CD4-positive, alpha-beta T cell treated with Interferon gamma for 1 hour (primary cell): ENCODE results near the gene CCNYL1.
A peak's percentile ranks its signal among the peaks of the same experiment; 100 is the strongest.

ENCODE experiments used
- DNase-seq: peaks from one replicate; pipeline ENCODE4 v3.0.0-alpha.2; 2020

Gene CCNYL1

DNA sequence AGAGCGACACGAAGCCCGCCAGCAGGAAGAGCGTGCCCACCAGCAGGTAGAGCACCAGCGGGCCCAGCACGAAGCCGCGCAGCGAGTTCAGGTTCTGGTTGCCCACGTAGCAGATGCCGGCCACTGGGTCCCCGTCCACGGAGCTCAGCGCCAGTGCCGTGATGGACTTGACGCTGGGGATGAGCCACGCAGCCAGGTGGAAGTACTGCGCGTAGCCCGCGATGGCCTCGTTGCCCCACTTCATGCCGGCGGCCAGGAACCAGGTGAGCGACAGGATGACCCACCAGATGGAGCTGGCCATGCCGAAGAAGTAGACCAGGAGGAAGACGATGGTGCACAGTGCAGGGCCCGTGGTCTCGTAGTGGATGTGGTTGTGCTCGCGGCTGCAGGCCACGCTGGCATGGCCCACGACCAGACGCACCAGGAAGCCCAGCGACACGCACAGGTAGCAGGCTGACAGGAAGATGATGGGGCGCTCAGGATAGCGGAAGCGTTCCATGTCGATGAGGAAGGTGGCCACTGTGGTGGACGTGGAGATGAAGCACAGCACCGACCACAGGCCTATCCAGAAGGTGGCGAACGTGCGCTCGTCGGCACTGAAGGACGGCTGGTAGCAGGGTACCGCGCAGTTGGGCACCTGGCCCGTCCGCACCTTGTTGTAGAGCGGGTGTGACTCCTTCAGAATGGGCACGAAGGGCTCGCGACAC, 56.2 kb downstream of the CCNYL1 start:
- DNase-seq, result peak; percentile 7

GRCh38 chr2:207768168-207768865, 56.9 kb downstream of the CCNYL1 start:
- peak; percentile 19 for DNase-seq

GRCh38 chr2:207768866-207769596, 57.6 kb downstream of the CCNYL1 start:
- no peak for DNase-seq

DNA sequence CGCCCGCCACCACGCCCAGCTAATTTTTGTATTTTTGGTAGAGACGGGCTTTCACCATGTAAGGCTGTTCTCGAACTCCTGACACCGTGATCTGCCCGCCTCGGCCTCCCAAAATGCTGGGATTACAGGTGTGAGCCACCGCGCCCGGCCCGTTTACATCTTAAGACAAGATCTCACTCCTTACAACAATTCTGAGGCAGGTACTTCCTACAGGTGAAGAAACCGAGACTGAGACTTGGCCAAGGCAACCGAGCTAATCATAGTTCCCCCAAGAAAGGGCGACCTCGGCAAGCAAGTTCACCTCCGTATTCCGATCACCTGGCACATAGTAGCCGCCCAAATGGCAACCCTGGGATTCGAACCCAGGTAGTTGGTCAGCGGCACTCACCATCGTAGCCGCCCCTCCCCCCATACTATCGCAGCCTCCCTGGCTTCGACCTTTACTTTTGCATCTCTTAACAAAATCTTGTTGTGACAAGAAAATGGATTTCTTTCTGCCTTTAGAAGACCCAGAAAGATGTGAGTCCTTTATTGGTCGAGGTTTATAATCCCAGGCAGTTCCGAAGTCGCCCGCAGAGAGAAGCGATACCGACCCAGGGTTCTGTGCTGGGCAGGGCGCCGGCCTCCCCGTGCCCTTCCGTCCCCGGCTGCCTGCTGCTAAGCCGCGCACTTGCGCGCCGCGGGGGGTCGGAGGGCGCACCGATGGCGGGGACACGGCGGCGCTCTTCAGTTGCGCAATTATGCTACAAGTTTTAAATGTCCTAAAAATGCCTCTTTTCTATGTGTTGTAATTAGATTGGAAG, 59.4 kb downstream of the CCNYL1 start:
- DNase-seq, result no peak

- DNase-seq, result no peak
Observed at GRCh38 chr2:207771421-207771820, 60.0 kb downstream of the CCNYL1 start.

- DNase-seq, result peak; percentile 49
Observed at GRCh38 chr2:207772081-207772843, 60.8 kb downstream of the CCNYL1 start.

DNA sequence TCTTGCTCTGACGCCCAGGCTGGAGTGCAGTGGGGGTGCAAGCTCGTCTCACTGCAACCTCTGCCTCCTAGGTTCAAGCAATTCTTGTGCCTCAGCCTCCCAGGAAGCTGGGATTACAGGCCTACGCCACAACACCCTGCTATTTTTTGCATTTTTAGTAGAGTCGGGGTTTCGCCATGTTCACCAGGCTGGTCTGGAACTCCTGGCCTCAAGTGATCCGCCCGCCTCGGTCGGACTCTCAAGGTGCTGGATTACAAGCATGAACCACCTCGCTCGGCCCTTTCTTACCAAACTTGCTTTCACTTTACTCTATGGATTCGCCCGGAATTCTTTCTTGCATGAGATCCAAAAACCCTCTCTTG, 61.4 kb downstream of the CCNYL1 start:
- DNase-seq, result no peak

DNA sequence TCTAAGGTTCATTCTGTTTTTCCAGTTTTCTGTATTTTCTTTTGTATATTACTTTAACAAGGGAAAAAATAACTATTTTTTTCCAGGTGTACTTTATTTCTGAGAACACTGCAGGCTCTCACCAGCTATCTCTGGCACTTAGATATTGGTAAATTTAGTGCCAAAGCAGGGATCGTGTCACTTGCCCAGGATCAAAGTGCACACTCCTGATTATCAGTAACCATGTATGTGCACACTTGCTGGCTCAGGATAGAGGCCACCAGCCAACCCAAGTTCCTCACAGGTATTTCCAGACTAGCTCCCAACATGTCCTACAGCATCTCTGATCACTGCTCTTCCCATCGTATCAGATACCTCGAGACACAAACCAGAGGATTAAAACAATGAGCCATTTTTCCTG, 64.0 kb downstream of the CCNYL1 start:
- DNase-seq, result no peak

DNA sequence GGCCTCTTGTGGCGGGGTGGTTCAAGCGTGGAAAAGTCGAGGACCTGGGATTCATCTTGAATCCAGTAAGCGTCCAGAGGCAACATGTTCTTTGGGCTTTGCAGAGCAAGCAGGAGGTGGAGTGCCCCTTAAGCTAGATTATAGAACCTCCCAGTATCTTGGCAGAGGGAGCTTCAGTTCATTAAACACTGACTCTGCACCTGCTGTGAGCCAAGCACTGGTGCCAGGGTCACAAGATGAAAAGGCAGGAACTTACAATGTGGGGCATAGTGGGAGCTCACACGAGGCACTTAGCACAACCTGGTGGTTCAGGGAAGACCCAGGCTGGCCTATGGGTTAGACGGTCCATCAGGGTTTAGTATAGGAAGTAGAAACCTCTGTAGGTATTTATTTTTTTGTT, 65.7 kb downstream of the CCNYL1 start:
- DNase-seq, result no peak

DNA sequence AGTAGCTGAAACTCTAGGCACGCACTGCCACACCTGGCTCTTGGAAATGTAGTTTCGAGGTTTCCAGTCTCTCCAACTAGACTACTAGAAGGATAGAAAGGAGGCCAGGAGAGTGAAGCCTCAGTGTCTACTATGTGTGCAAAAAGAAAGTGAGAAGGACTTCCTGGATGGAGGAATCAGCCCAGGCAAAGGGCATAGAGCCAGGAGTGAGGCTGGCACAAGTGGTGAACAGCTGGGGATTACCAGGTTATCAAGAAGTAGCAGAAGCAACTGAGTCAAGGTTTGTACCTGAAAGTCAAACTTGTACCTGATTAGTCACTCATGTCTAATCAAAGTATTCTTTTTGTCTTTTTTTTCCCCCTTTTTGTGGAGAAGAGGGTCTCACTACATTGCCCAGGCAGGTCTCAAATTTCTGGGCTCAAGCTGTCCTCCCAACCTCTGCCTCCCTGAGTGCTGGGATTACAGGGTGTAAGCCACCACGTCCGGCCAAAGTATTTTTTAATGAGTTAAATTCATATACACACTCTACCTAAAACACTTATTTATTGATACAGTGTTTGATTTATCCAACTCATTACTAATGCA, 67.0 kb downstream of the CCNYL1 start:
- DNase-seq, result no peak

DNA sequence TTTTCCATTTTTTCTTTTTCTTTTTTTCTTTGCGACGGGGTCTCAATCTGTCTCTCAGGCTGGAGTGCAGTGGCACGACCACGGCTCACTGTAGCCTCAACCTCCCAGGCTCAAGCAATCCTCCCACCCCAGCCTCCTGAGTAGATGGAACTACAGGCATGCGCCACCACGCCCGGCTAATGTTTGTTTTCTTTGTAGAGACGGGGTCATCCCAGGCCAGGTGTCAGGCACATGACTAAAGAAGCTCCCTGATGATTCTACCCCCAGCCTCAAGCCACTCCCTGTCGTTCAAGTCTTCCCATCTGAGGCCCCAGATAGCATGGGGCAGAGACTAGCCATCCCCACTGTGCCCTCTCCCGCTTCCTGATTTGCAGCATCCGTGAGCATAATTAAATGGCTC, 68.1 kb downstream of the CCNYL1 start:
- DNase-seq, result no peak

DNA sequence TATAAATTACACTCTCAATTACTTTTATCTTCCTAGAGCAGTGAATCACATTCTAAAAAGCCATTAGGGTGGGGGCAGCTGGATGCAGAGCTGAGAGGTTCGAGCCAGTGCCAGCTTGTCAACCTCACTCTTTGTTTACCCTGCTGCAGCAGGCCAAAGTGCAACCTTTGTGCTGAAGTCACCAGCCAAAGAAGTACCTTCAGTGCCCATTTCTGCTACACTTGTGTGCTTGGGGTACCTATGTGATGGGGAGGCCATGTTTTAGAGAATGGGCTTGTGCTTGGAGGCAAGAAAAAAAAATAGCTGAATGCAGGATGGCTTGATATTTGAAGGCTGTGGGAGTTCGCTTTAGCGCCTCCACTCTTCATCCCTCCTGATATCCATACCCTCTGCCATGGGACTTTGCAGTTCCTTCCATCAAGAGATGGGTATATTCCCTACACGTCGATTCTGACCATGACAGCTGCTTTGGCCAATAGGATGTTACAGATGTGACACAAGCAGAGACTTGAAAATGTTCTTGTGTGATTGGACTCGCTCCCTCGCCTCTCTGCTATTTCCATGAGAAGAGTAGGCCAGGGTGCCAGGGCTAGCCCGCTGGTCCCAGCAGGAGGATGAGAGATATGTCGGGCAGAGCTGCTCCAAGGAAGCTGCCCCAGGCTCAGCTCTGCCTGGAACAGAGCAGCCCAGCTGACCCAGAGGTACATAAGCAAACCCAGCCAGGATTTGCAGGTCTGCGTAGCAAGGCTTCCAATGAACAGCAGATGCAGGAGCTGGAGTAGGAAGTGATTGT, 71.0 kb downstream of the CCNYL1 start:
- no peak for DNase-seq

- DNase-seq, result no peak
Observed at GRCh38 chr2:207783514-207783913, 72.1 kb downstream of the CCNYL1 start.

- DNase-seq, result no peak
Observed at GRCh38 chr2:207784898-207785297, 73.5 kb downstream of the CCNYL1 start.

- no peak for DNase-seq
Observed at GRCh38 chr2:207787017-207787416, 75.6 kb downstream of the CCNYL1 start.

DNA sequence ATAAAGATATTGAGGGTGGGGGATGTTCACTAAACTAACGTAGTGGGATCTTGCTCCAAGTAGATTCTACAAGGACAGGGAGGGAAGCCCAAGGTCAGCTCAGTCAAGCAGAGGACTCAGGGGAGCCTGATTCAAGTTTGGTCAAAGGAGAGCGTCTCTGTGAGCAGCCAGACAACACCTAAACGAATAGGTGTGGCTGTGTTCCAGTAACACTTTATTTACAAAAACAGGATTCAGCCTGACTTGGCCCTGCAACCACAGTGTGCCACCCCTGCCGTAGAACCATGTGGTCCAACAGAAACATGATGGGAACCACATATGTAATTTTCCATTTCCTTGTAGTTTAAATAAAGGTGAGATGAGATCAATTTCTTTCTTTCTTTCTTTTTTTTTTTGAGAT, 76.4 kb downstream of the CCNYL1 start:
- DNase-seq, result no peak

DNA sequence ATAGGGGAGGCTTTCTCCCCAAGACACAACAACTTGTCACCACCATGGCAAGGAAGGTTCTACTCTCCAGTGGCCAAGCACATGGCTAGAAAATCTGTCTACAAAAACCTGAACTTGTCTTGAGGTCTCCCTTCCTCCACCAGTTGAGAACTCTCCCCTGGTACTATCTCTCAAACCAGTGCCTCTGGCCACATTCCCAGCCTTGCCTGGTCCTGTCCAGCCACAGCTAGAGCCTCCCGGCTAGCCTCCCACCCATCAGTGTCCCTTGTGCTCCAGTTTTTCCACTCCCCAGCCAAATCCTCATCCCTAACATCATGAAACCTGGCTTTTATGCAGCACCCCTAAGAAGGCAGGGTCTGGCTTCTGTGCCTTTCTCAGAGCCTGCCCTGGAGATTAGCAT, 79.5 kb downstream of the CCNYL1 start:
- no peak for DNase-seq

DNA sequence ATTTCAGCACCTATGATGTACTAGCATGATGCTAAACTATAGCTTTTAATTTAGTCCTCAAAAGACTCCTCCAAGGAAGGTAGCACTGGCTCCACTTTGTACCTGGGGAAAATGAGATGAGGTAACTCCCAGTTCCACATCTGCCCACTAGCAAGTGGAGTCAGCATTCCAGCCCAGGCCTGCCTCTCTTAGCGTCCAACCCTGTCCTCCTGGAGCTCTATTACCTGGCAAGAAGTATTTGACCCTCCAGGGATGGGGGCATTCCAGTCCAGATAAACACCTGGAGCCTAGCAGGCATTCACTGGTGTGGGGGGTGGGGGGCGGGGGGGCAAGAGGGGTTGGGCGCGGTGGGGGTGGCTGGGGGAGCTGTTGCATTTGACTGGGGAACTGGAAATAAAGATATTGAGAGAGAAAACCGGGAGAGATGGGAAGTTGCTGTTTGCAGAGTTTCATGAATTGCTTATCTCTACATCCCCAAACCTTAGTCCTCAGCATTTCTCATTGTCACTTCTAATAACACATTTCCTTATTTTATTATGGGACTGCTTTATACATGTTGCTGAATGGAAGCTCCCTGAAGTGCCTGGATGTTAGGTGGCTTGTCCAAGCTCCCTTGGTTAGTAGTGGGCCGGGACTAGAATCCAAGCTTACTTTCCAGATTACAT, 80.3 kb downstream of the CCNYL1 start:
- DNase-seq, result no peak

DNA sequence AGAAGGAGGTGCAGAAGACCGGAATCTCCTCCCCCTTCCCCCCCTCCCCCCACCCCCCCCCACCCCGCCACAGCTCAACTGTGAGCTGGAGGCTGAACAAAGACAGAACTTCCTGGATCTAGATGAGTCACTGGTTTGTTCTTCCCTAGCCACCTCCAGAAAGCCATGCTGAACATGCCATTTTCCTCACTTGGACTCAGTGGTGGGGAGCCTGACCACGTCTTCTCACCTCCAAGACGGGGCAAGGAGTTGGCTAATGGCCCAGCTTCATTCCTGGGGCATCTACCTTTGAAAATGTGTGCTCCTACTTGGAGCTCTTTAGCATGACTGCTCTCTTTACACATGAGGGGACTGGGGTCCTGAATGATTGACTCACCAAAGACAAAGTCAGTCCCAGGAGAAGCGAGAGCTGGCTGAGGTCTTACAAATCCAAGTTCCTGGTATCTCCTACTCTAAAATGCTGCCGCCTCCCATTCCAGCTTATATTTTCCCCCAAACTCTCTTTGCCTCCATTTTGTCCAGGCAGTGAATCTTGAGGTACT, 80.9 kb downstream of the CCNYL1 start:
- DNase-seq, result no peak

DNA sequence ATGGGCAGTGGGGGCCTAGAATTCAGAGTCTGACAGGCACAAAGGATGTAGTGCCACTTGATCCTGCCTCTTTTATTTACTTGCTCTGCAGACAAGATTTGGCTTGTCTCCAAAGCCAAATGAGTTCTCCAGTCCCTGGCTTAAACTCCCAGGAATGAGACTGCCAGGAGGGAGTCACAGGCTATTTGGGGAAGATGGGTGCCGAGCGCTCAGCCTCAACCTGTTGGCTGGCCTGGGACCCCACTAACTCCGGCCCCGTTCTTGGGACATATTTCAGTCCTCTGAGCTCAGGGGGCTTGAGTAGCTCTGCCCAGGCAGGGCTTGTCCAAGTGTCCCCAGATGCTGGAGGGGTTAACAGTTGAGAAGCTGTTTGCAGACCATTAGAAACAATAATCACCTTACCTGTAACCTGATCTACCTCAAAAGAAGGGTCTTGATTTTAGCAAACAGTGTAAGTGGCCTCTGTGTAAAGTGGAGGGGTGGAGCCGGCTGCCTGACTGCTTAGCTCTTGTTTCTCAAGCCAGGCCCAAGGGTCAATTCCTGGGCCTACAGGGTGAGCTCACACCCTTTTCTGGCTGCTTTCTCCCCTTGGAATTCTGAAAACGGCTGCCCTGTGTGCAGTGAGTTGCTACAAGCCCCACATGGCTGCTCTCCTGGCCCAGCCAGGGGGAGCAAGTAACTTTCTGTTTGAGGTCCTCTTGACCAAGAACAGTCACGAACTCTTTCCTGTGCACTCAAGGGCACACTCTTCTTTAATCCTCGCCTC, 85.3 kb downstream of the CCNYL1 start:
- DNase-seq, result no peak
